Measurements from ENCODE around the gene NDEL1.

- TF ChIP-seq, protein P1, sequence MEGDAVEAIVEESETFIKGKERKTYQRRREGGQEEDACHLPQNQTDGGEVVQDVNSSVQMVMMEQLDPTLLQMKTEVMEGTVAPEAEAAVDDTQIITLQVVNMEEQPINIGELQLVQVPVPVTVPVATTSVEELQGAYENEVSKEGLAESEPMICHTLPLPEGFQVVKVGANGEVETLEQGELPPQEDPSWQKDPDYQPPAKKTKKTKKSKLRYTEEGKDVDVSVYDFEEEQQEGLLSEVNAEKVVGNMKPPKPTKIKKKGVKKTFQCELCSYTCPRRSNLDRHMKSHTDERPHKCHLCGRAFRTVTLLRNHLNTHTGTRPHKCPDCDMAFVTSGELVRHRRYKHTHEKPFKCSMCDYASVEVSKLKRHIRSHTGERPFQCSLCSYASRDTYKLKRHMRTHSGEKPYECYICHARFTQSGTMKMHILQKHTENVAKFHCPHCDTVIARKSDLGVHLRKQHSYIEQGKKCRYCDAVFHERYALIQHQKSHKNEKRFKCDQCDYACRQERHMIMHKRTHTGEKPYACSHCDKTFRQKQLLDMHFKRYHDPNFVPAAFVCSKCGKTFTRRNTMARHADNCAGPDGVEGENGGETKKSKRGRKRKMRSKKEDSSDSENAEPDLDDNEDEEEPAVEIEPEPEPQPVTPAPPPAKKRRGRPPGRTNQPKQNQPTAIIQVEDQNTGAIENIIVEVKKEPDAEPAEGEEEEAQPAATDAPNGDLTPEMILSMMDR (IDR thresholded peaks at IDR 0.05; ENCODE audit: low read depth, low read length, missing input control): no peak
- TF ChIP-seq MAX (IDR thresholded peaks at IDR 0.05) (no peak), TAF1 (conservative IDR thresholded peaks at IDR 0.05) (no peak), YY1 (IDR thresholded peaks at IDR 0.05) (no peak), FOXA1 (IDR thresholded peaks at IDR 0.05) (no peak), RXRA (IDR thresholded peaks at IDR 0.05) (no peak), HNF4G (IDR thresholded peaks at IDR 0.05) (no peak), RAD21 (IDR thresholded peaks at IDR 0.05) (no peak), SP1 (IDR thresholded peaks at IDR 0.05) (no peak)
- TF ChIP-seq, protein P2, sequence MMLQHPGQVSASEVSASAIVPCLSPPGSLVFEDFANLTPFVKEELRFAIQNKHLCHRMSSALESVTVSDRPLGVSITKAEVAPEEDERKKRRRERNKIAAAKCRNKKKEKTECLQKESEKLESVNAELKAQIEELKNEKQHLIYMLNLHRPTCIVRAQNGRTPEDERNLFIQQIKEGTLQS (IDR thresholded peaks at IDR 0.05): no peak
- TF ChIP-seq, protein P3, sequence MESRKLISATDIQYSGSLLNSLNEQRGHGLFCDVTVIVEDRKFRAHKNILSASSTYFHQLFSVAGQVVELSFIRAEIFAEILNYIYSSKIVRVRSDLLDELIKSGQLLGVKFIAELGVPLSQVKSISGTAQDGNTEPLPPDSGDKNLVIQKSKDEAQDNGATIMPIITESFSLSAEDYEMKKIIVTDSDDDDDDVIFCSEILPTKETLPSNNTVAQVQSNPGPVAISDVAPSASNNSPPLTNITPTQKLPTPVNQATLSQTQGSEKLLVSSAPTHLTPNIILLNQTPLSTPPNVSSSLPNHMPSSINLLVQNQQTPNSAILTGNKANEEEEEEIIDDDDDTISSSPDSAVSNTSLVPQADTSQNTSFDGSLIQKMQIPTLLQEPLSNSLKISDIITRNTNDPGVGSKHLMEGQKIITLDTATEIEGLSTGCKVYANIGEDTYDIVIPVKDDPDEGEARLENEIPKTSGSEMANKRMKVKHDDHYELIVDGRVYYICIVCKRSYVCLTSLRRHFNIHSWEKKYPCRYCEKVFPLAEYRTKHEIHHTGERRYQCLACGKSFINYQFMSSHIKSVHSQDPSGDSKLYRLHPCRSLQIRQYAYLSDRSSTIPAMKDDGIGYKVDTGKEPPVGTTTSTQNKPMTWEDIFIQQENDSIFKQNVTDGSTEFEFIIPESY (IDR thresholded peaks at IDR 0.05): no peak
These were observed 79.1 kb downstream of the NDEL1 start for GRCh38 chr17:8514801-8515200.
